Hepatocyte (in vitro differentiated cells): ENCODE measurements around the gene PDZRN4.

Source experiments
- CTCF ChIP-seq: fragments of 200-600 bp; sonication (generic); IDR thresholded peaks from 2 replicates; pipeline ENCODE4 v1.5.1; 2016; ENCODE audit warnings: antibody characterized with exemption, mild to moderate bottlenecking; ENCODE audit not compliant: poor library complexity
- EZH2 ChIP-seq: fragments of 200-600 bp; sonication (generic); IDR thresholded peaks from 2 replicates; pipeline ENCODE4 v1.6.1; 2016; ENCODE audit warnings: antibody characterized with exemption, mild to moderate bottlenecking, borderline replicate concordance

GRCh38 chr12:41453409-41453808 lies 265.3 kb downstream of the PDZRN4 start:
- no peak for TF ChIP-seq CTCF
- TF ChIP-seq EZH2 = no peak
